A549 (cell line): ENCODE measurements around the gene MEGF9. TPM values are rescaled to one million over a fixed set of nuclear protein-coding genes. Genes with fewer than 3 reads are reported as not detected.

Experiments used
- ATAC-seq, 2 experiments: fragments of 200-7000 bp in 1 of 2; fragments of >200 bp in 1 of 2; cut with Nextera tagmentation in 1 of 2; cut with Tn5 transposase in 1 of 2; 3 replicates each; pipeline versions ENCODE4 v1.8.0 to v1.9.1; 2018 to 2020; ENCODE audit warnings: mild to moderate bottlenecking in 1 of 2, moderate library complexity in 1 of 2
- CTCF ChIA-PET: fragments of 300-600 bp; sonication (Branson Sonifier 250); formaldehyde crosslinking; extraction: SDS; loops from one replicate; lab custom pipeline; 2021; ENCODE audit warnings: antibody characterized with exemption, inconsistent platforms; lab: Yijun Ruan, JAX
- POLR2A ChIA-PET: fragments of 350-600 bp; formaldehyde crosslinking; extraction: SDS; loops from one replicate; lab custom pipeline; 2021; ENCODE audit warnings: antibody characterized with exemption, inconsistent platforms; lab: Yijun Ruan, JAX
- DNase-seq, 2 experiments: peaks; one replicate each; pipeline versions ENCODE4 v3.0.0 to v3.0.0-alpha.2; 2011 to 2016; ENCODE audit warnings: low read depth in 1 of 2, low spot score in 1 of 2
- FAIRE-seq: peaks from 2 replicates; lab custom pipeline; 2011; peaks lifted over from hg19 to GRCh38; lab: Jason Lieb, UNC
- H3K27ac ChIP-seq, 2 experiments: fragments of >200 bp; sonication (Bioruptor Twin); formaldehyde crosslinking; 3 replicates each; pipeline ENCODE4 v1.5.1; 2016 to 2017
- H3K4me1 ChIP-seq: fragments of >200 bp; sonication (Bioruptor Twin); formaldehyde crosslinking; 3 replicates; pipeline ENCODE4 v1.6.1; 2016
- H3K4me2 ChIP-seq: fragments of >200 bp; sonication (Bioruptor Twin); formaldehyde crosslinking; 3 replicates; pipeline ENCODE4 v1.6.1; 2016
- H3K4me3 ChIP-seq: fragments of >200 bp; sonication (Bioruptor Twin); formaldehyde crosslinking; 3 replicates; pipeline ENCODE4 v1.5.1; 2016
- H3K9me3 ChIP-seq: fragments of >200 bp; sonication (Bioruptor Twin); formaldehyde crosslinking; 3 replicates; pipeline ENCODE4 v1.6.1; 2016
- BHLHE40 ChIP-seq: IDR thresholded peaks from 2 replicates; pipeline ENCODE4 v1.6.1; 2012; ENCODE audit warnings: low read depth, low read length, inconsistent platforms
- EHMT2 ChIP-seq: fragments of 200-600 bp; sonication (generic); IDR thresholded peaks from 2 replicates; pipeline ENCODE4 v1.6.1; 2016; ENCODE audit warnings: antibody characterized with exemption, low read depth, mild to moderate bottlenecking, moderate library complexity
- ESRRA ChIP-seq: fragments of 150-350 bp; IDR thresholded peaks from 2 replicates; pipeline ENCODE4 v1.6.1; 2014; ENCODE audit warnings: mild to moderate bottlenecking, low read length, borderline replicate concordance
- HDAC2 ChIP-seq: fragments of 200-600 bp; sonication (generic); IDR thresholded peaks from 2 replicates; pipeline ENCODE4 v1.6.1; 2016
- HOXB13 ChIP-seq: fragments of 250-450 bp; sonication (Bioruptor Pico); IDR thresholded peaks from 2 replicates; pipeline ENCODE4 v1.5.0; 2020; ENCODE audit warnings: low read depth, mild to moderate bottlenecking, moderate library complexity
- HOXB5 ChIP-seq: fragments of 250-450 bp; sonication (Bioruptor Pico); IDR thresholded peaks from 2 replicates; pipeline ENCODE4 v1.5.0; 2020; ENCODE audit warnings: mild to moderate bottlenecking, moderate library complexity
- JUNB ChIP-seq: fragments of >200 bp; sonication (Bioruptor Twin); formaldehyde crosslinking; IDR thresholded peaks from 2 replicates; pipeline ENCODE4 v1.6.1; 2016
- MAFK ChIP-seq: fragments of 450-650 bp; IDR thresholded peaks from 2 replicates; pipeline ENCODE4 v1.6.1; 2014; ENCODE audit not compliant: partially characterized antibody
- MAZ ChIP-seq: fragments of 150-350 bp; IDR thresholded peaks from 2 replicates; pipeline ENCODE4 v1.6.1; 2014; ENCODE audit warnings: antibody characterized with exemption, low read depth, low read length, borderline replicate concordance
- NPAS2 ChIP-seq: fragments of 250-450 bp; sonication (Bioruptor Pico); IDR thresholded peaks from 2 replicates; pipeline ENCODE4 v1.8.0; 2022; ENCODE audit warnings: mild to moderate bottlenecking, moderate library complexity, borderline replicate concordance
- PHF8 ChIP-seq: fragments of 200-600 bp; sonication (generic); IDR thresholded peaks from 2 replicates; pipeline ENCODE4 v1.6.1; 2016; ENCODE audit warnings: low read depth, mild to moderate bottlenecking, antibody characterized with exemption, moderate library complexity, borderline replicate concordance
- POLR2A ChIP-seq: IDR thresholded peaks from 2 replicates; pipeline ENCODE4 v1.6.1; 2012; ENCODE audit warnings: mild to moderate bottlenecking, low read length
- RARB ChIP-seq: fragments of 250-450 bp; sonication (Bioruptor Pico); IDR thresholded peaks from 2 replicates; pipeline ENCODE4 v1.8.0; 2021; ENCODE audit warnings: mild to moderate bottlenecking, moderate library complexity
- RCOR1 ChIP-seq: fragments of 150-350 bp; IDR thresholded peaks from 2 replicates; pipeline ENCODE4 v1.6.1; 2014; ENCODE audit warnings: antibody characterized with exemption, low read length, low read depth
- RFX5 ChIP-seq: fragments of 450-650 bp; IDR thresholded peaks from 2 replicates; pipeline ENCODE4 v1.7.1; 2014; ENCODE audit warnings: antibody characterized with exemption, mild to moderate bottlenecking, moderate library complexity
- RNF2 ChIP-seq: fragments of 200-600 bp; sonication (generic); IDR thresholded peaks from 2 replicates; pipeline ENCODE4 v1.6.1; 2016; ENCODE audit warnings: low read depth, mild to moderate bottlenecking, antibody characterized with exemption, moderate library complexity, borderline replicate concordance
- SMC3 ChIP-seq: fragments of >200 bp; sonication (Bioruptor Twin); formaldehyde crosslinking; IDR thresholded peaks from 3 replicates; pipeline ENCODE4 v1.6.1; 2018; ENCODE audit warnings: inconsistent platforms
- SREBF2 ChIP-seq: fragments of 450-650 bp; IDR thresholded peaks from 2 replicates; pipeline ENCODE4 v1.6.1; 2014; ENCODE audit warnings: mild to moderate bottlenecking, moderate library complexity
- ZC3H11A ChIP-seq: fragments of 450-650 bp; IDR thresholded peaks from 2 replicates; pipeline ENCODE4 v1.6.1; 2014; ENCODE audit warnings: antibody characterized with exemption, mild to moderate bottlenecking
- ZSCAN20 ChIP-seq: fragments of 250-450 bp; sonication (Bioruptor Pico); IDR thresholded peaks from 2 replicates; pipeline ENCODE4 v1.8.0; 2022; ENCODE audit warnings: mild to moderate bottlenecking, moderate library complexity
- WGBS: methylation state at CpG from one replicate; pipeline ENCODE4 v1.1.6; 2017; ENCODE audit errors: missing lambda C conversion rate; 5-methylcytosine and 5-hydroxymethylcytosine counted together
- polyA plus RNA-seq, 4 experiments: library from polyadenylated mRNA; depleted of rRNA in 3 of 4; stranded (reverse); fragments of >200 nt; fragmentation: RNase III in 1 of 4; extraction: RNeasy Plus Mini Kit Qiagen cat#74134 plus additional on column Dnase treatment in 1 of 4; gene quantifications; 2 replicates in 3 of 4; 3 replicates in 1 of 4; pipeline ENCODE4 v1.2.3, GENCODE V29; 2011 to 2017
- TF ChIP-seq, protein P1 (sequence below): fragments of >200 bp; sonication (Bioruptor Twin); formaldehyde crosslinking; IDR thresholded peaks from 3 replicates; pipeline ENCODE4 v1.5.1; 2016
- TF ChIP-seq, protein P2 (sequence below): fragments of >200 bp; sonication (Bioruptor Twin); formaldehyde crosslinking; IDR thresholded peaks from 3 replicates; pipeline ENCODE4 v1.6.1; 2016
- TF ChIP-seq, protein P3 (sequence below): fragments of 450-650 bp; IDR thresholded peaks from 2 replicates; pipeline ENCODE4 v1.6.1; 2014; ENCODE audit warnings: antibody characterized with exemption
- TF ChIP-seq, protein P4 (sequence below): fragments of 150-350 bp; IDR thresholded peaks from 2 replicates; pipeline ENCODE4 v1.6.1; 2014; ENCODE audit warnings: low read depth, mild to moderate bottlenecking, low read length
- TF ChIP-seq, protein P5 (sequence below): IDR thresholded peaks from 2 replicates; pipeline ENCODE4 v1.6.1; 2012
- TF ChIP-seq, protein P6 (sequence below): fragments of 200-600 bp; sonication (generic); IDR thresholded peaks from 2 replicates; pipeline ENCODE4 v1.6.1; 2016; ENCODE audit warnings: antibody characterized with exemption, mild to moderate bottlenecking, moderate library complexity

Gene MEGF9
- polyA plus RNA-seq, 2 of the 4 experiments (the other 2 are of a cell fraction): 25.7 to 33.4 TPM

DNA sequence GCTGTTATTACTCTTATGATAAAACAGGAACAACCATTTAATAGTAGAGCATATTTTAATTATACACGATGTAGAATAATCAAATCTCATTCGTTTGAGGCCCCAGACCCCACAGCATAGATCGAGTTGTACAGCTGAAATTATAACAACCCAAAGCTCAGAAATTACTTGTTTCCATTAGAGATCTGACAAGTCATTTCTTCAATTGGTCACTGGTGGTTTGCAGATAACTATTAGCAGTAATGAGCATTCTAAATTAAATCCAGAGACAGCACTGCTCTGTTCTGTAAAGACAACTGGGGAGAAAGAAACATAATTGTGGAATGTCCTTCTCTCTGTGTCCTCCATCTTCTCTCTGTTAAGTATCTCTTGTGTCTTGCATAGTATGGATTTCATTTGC, 147.2 kb downstream of the MEGF9 start:
- no peak for FAIRE-seq
- POLR2A ChIA-PET: no interaction called here
- no peak overlapping the region for H3K27ac ChIP-seq
- no peak overlapping the region for H3K4me2 ChIP-seq
- CTCF ChIA-PET: interaction anchor here (0.8 kb wide), 1 partner anchor 42 kb away, joined by 3 read pairs; no protein-coding TSS in a partner anchor
- no peaks in the 10 kb centered on the region for H3K9me3 ChIP-seq
- no peak for ATAC-seq
- 87% methylated on average over 3 of the region's 3 CpGs for WGBS
- DNase-seq: no peak
- no peak overlapping the region for H3K4me3 ChIP-seq
- TF ChIP-seq RARB: no peak
- TF ChIP-seq HOXB5 (CRISPR knock-in tag): no peak
- no peak for TF ChIP-seq ZSCAN20 (CRISPR knock-in tag)
- no peak for TF ChIP-seq HOXB13 (CRISPR knock-in tag)
- TF ChIP-seq ZC3H11A: no peak
- TF ChIP-seq, protein P1, sequence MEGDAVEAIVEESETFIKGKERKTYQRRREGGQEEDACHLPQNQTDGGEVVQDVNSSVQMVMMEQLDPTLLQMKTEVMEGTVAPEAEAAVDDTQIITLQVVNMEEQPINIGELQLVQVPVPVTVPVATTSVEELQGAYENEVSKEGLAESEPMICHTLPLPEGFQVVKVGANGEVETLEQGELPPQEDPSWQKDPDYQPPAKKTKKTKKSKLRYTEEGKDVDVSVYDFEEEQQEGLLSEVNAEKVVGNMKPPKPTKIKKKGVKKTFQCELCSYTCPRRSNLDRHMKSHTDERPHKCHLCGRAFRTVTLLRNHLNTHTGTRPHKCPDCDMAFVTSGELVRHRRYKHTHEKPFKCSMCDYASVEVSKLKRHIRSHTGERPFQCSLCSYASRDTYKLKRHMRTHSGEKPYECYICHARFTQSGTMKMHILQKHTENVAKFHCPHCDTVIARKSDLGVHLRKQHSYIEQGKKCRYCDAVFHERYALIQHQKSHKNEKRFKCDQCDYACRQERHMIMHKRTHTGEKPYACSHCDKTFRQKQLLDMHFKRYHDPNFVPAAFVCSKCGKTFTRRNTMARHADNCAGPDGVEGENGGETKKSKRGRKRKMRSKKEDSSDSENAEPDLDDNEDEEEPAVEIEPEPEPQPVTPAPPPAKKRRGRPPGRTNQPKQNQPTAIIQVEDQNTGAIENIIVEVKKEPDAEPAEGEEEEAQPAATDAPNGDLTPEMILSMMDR: no peak
- no peak for TF ChIP-seq JUNB
- TF ChIP-seq, protein P2, sequence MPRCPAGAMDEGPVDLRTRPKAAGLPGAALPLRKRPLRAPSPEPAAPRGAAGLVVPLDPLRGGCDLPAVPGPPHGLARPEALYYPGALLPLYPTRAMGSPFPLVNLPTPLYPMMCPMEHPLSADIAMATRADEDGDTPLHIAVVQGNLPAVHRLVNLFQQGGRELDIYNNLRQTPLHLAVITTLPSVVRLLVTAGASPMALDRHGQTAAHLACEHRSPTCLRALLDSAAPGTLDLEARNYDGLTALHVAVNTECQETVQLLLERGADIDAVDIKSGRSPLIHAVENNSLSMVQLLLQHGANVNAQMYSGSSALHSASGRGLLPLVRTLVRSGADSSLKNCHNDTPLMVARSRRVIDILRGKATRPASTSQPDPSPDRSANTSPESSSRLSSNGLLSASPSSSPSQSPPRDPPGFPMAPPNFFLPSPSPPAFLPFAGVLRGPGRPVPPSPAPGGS: no peak
- TF ChIP-seq SMC3: no peak
- TF ChIP-seq RFX5: no peak
- TF ChIP-seq NPAS2 (CRISPR knock-in tag): no peak
- no peak for TF ChIP-seq PHF8
- no peak for TF ChIP-seq MAFK
- TF ChIP-seq POLR2A: no peak
- TF ChIP-seq, protein P3, sequence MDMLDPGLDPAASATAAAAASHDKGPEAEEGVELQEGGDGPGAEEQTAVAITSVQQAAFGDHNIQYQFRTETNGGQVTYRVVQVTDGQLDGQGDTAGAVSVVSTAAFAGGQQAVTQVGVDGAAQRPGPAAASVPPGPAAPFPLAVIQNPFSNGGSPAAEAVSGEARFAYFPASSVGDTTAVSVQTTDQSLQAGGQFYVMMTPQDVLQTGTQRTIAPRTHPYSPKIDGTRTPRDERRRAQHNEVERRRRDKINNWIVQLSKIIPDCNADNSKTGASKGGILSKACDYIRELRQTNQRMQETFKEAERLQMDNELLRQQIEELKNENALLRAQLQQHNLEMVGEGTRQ: no peak
- no peak for TF ChIP-seq SREBF2
- TF ChIP-seq, protein P4, sequence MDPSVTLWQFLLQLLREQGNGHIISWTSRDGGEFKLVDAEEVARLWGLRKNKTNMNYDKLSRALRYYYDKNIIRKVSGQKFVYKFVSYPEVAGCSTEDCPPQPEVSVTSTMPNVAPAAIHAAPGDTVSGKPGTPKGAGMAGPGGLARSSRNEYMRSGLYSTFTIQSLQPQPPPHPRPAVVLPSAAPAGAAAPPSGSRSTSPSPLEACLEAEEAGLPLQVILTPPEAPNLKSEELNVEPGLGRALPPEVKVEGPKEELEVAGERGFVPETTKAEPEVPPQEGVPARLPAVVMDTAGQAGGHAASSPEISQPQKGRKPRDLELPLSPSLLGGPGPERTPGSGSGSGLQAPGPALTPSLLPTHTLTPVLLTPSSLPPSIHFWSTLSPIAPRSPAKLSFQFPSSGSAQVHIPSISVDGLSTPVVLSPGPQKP: no peak
- no peak for TF ChIP-seq ESRRA
- TF ChIP-seq RNF2: no peak
- TF ChIP-seq MAZ: no peak
- TF ChIP-seq, all 56 proteins: peak for 0
- H3K4me1 ChIP-seq: peaks cover 3% of the 10 kb centered on the region; the same call in 2 of the 3 replicates

DNA sequence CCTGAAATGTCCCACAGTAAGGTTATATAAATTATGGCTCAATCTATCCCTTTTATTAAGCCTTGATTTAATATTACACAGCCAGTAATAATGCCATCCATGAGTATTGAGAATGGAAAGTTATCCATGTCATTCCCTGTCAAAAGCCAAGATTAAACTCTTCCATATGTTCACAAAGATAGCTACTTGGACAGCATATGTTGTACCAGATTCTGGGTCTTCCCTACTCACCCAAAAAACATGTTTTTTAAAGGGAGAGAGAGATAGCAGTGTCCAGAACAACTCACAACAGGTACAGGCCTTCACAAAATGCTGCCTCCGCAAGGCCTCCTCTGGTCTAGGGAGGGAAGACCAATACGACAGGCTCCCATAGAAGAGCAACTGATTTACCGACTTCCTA, 149.7 kb downstream of the MEGF9 start:
- Histone ChIP-seq H3K27ac (no peak overlapping the region), H3K9me3 (no peaks in the 10 kb centered on the region), H3K4me3 (no peak overlapping the region), H3K4me1 (no peaks in the 10 kb centered on the region), H3K4me2 (no peak overlapping the region)
- WGBS: 87% methylated on average over 3 of the region's 3 CpGs
- TF ChIP-seq, protein P5, sequence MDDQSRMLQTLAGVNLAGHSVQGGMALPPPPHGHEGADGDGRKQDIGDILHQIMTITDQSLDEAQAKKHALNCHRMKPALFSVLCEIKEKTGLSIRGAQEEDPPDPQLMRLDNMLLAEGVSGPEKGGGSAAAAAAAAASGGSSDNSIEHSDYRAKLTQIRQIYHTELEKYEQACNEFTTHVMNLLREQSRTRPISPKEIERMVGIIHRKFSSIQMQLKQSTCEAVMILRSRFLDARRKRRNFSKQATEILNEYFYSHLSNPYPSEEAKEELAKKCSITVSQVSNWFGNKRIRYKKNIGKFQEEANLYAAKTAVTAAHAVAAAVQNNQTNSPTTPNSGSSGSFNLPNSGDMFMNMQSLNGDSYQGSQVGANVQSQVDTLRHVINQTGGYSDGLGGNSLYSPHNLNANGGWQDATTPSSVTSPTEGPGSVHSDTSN: no peak
- no peak for TF ChIP-seq RCOR1
- TF ChIP-seq NPAS2 (CRISPR knock-in tag): no peak
- no peak for TF ChIP-seq ZC3H11A
- no peak for TF ChIP-seq RNF2
- TF ChIP-seq EHMT2: no peak
- no peak for TF ChIP-seq SREBF2
- no peak for TF ChIP-seq HDAC2
- TF ChIP-seq SMC3: no peak
- TF ChIP-seq BHLHE40: no peak
- TF ChIP-seq JUNB: no peak
- TF ChIP-seq, protein P6, sequence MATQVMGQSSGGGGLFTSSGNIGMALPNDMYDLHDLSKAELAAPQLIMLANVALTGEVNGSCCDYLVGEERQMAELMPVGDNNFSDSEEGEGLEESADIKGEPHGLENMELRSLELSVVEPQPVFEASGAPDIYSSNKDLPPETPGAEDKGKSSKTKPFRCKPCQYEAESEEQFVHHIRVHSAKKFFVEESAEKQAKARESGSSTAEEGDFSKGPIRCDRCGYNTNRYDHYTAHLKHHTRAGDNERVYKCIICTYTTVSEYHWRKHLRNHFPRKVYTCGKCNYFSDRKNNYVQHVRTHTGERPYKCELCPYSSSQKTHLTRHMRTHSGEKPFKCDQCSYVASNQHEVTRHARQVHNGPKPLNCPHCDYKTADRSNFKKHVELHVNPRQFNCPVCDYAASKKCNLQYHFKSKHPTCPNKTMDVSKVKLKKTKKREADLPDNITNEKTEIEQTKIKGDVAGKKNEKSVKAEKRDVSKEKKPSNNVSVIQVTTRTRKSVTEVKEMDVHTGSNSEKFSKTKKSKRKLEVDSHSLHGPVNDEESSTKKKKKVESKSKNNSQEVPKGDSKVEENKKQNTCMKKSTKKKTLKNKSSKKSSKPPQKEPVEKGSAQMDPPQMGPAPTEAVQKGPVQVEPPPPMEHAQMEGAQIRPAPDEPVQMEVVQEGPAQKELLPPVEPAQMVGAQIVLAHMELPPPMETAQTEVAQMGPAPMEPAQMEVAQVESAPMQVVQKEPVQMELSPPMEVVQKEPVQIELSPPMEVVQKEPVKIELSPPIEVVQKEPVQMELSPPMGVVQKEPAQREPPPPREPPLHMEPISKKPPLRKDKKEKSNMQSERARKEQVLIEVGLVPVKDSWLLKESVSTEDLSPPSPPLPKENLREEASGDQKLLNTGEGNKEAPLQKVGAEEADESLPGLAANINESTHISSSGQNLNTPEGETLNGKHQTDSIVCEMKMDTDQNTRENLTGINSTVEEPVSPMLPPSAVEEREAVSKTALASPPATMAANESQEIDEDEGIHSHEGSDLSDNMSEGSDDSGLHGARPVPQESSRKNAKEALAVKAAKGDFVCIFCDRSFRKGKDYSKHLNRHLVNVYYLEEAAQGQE: no peak
- TF ChIP-seq RARB: no peak
- FAIRE-seq: no peak
- DNase-seq: no peak
- ChIA-PET CTCF (interaction anchor here (0.7 kb wide), 1 partner anchor 33 kb away, joined by 3 read pairs; no protein-coding TSS in a partner anchor), POLR2A (interaction anchor here (0.5 to 0.6 kb wide), 2 partner anchors 24 to 554 kb away, joined by 5 to 6 read pairs; no protein-coding TSS in a partner anchor)
- no peak for ATAC-seq
